ENCODE measurements around the gene EWSR1. TPM values are rescaled to one million over a fixed set of nuclear protein-coding genes. Genes with fewer than 3 reads are reported as not detected.
A peak's percentile ranks its signal among the peaks of the same experiment; 100 is the strongest.

EWSR1 gene
- polyA plus RNA-seq, 3 donors from 2014 or later = 135 to 218 (median 214) TPM

DNA sequence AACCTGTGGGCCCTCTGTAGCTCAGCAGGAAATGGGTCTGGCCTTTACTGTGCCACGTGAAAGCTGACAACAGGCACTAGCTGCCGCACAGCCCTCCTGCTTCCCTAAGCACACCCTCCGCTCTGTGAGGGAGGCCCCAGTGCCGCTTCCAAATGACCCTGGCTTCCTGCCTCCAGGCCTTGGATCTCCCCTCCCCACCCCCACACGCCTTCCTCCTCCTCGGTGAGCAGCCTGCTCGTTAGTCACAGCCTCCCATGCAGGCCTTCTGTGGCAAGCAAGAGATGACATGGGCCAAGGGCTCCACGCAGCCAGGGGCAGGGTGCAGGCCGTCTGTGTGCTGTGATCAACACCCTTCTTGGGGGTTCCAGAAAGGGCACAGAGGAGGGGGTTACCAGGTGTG is 62.7 kb downstream of the EWSR1 start:
- no peak for DNase-seq
- Mint-ChIP-seq H3K36me3 (peaks cover 0 to 3% (median 3%) of the 10 kb centered on the region in 3 donors), H3K4me3 (no peak overlapping the region), H3K4me1 (no peaks in the 10 kb centered on the region), H3K9me3 (no peaks in the 10 kb centered on the region), H3K27ac (peak overlapping the region in 1 of 6 donors; percentile 46), H3K27me3 (ENCODE audit: low read depth in 3 of 3) (peaks cover 0 to 4% (median 1%) of the 10 kb centered on the region in 3 donors)

DNA sequence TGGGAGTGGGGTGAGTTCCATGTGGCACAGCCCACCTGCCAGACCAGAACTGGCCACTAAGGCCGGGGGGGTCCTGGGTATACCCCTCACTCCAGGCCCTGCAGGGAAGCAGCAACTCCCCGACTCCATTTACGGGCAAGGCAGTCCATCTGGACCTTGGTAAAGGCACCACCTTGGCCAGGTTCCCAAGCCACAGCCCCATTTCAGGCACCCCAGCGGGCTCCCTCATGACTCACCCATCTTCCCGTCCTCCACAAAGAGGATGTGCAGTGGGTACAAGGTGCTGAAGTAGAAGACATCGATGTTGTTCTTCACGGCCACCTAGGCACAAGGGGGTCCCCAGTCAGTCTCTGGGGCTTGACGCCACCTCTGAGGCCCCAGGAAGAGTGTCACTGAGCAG is 63.1 kb downstream of the EWSR1 start:
- no peaks in the 10 kb centered on the region for H3K9me3 Mint-ChIP-seq
- DNase-seq = no peak
- no peak overlapping the region for H3K27ac Mint-ChIP-seq
- no peaks in the 10 kb centered on the region for H3K4me1 Mint-ChIP-seq
- no peak overlapping the region for H3K4me3 Mint-ChIP-seq
- H3K36me3 Mint-ChIP-seq = peaks cover 0 to 7% (median 3%) of the 10 kb centered on the region in 3 donors
- H3K27me3 Mint-ChIP-seq (ENCODE audit: low read depth in 3 of 3) = peaks cover 0 to 4% (median 1%) of the 10 kb centered on the region in 3 donors

DNA sequence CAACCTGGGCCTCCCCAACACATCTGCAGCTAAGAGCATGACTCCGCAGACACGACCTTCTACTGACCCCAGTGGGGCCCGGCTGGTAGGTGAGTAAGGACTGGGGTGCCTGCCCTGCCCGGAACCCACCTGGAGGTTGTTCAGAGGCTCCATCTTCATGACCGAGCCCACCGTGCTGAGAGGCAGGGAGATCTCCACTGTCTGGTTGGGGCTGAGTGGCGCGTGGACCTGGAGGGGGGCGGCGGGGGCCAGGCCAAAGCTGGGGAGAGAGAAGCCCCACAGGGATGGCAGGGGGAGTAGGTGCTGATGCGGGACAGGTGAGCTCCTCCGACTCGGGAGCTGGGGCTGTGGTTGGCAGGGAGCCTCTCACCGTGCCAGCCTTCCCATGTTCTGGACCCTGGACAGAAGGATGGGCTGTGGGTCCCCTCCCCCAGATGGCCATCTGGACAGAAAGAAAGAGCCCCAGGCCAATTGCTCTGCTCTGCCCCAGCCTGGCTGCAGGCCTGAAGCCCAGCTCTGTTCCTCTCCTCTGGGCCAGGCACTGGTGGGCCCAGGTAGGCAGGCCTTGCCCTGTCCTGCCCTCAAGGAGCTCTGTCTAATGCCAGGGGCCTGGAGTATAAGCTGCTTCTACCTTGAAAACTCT is 63.7 kb downstream of the EWSR1 start:
- DNase-seq = no peak
- no peaks in the 10 kb centered on the region for H3K9me3 Mint-ChIP-seq
- H3K4me3 Mint-ChIP-seq = no peak overlapping the region
- peaks cover 0 to 4% (median 1%) of the 10 kb centered on the region in 3 donors for H3K27me3 Mint-ChIP-seq (ENCODE audit: low read depth in 3 of 3)
- H3K4me1 Mint-ChIP-seq = no peaks in the 10 kb centered on the region
- no peak overlapping the region for H3K27ac Mint-ChIP-seq
- H3K36me3 Mint-ChIP-seq = peaks cover 0 to 10% (median 3%) of the 10 kb centered on the region in 3 donors

DNA sequence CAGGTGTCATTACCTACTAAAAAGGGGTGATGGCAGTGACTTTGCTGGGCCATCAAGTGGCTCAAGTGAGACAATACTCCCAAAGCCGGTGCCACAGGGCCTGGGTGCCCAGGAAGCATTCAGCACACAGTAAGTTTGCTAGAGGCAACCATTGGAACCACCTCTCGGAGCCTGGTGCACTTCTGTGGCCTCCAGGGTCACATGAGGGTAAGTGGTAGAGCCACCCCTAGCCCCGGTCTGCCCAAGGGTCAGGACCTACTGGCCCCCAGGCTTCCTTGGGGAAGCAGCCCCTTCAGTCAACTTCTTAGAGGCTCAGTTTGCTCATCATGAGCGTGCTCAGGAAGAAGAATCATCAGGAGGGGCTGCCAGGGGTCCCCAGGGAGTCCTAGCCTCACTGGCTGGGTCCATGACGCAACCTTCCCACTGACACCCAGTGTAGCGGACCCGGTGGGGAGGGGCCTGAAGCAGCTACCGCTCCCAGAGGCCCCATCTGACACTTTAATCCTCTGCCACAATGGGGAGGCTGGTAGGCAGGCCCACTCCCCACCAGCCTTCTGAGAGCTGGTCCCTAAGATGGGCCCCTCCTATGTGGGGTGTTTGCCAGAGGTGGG is 64.9 kb downstream of the EWSR1 start:
- Mint-ChIP-seq H3K9me3 (no peaks in the 10 kb centered on the region), H3K36me3 (peaks cover 0 to 9% (median 3%) of the 10 kb centered on the region in 3 donors), H3K27me3 (ENCODE audit: low read depth in 3 of 3) (peaks cover 0 to 4% (median 0%) of the 10 kb centered on the region in 3 donors), H3K27ac (no peak overlapping the region), H3K4me1 (no peaks in the 10 kb centered on the region), H3K4me3 (no peak overlapping the region)
- DNase-seq = no peak

DNA sequence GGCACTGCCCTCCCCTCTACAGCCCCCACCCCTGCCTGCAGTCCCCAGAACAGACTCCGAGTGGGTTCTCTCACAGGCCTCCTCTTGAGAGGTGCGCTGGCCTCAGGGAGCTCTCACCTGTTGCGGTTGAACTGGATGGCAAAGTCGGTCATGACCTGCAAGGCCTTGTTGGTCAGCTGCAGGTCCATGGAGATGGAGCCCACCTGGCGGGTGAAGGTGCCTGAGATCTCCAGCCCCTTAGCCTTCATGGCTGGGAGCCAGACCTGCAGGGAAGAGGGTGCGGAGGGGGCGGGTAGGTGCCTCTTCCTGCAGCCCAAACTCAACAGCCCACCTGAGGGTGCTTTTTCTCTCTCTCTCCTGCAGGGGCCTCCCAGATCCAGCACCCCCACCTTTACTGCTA is 66.1 kb downstream of the EWSR1 start:
- Mint-ChIP-seq H3K27ac (no peak overlapping the region), H3K27me3 (ENCODE audit: low read depth in 3 of 3) (peaks cover 0 to 4% (median 2%) of the 10 kb centered on the region in 3 donors), H3K4me3 (no peak overlapping the region), H3K4me1 (no peaks in the 10 kb centered on the region), H3K9me3 (no peaks in the 10 kb centered on the region), H3K36me3 (peaks cover 0 to 21% (median 7%) of the 10 kb centered on the region in 3 donors)
- DNase-seq = no peak

DNA sequence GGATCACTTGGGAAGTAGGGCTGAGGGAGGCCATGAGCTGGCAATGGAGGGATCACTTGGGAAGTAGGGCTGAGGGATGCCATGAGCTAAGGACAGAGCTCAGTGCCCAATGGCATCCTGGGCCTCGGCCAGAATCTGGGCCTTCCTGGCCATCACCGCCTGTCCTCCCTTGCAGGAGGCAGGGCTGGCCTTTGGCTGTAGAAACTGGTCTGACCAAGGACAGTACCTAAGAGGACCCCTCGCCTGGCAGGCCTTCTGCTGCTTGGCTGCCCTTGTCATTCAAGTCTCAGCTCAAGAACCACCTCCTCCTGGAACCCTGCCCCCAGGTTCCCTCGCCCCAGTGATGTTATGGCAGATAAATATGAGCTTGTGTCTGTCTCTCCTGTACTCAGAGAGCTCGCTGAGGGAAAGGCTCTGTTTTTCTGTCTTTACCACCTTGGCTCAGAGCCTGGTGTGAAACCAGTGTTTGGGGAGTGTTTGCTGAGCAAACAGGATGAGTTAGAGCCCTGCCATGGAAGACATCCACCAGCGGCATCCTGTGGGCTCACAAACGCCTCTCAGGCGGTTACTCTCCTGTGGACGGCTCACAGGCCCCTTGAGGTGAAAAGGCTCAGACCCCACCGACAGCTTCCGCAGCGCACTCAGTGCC is 66.8 kb downstream of the EWSR1 start:
- no peak for DNase-seq
- no peaks in the 10 kb centered on the region for H3K4me1 Mint-ChIP-seq
- no peaks in the 10 kb centered on the region for H3K9me3 Mint-ChIP-seq
- H3K36me3 Mint-ChIP-seq = peaks cover 4 to 25% (median 9%) of the 10 kb centered on the region in 3 donors
- H3K4me3 Mint-ChIP-seq = no peak overlapping the region
- H3K27ac Mint-ChIP-seq = peak overlapping the region in 1 of 6 donors; percentile 74
- peaks cover 0 to 3% (median 2%) of the 10 kb centered on the region in 3 donors for H3K27me3 Mint-ChIP-seq (ENCODE audit: low read depth in 3 of 3)

DNA sequence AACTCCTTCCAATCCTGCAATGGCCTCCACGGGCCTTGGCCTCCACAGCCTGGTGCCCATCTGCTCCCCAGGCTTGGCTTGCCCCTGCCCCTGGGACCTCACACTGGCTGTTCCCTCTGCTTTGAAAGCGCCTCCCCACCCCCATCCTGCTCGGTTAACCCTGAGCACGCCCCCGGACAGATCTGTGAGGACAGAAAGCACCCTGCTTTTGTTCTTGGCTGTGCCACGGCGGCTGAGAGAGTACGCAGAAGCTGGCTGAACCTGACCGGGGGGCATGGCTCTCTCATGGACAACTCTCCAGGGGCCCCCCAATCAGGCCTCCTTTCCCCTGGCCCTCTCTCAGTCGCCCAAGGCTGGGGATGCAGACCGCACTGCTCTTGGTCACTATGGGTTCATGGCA is 67.6 kb downstream of the EWSR1 start:
- DNase-seq = no peak
- Mint-ChIP-seq H3K9me3 (no peaks in the 10 kb centered on the region), H3K4me1 (no peaks in the 10 kb centered on the region), H3K27ac (no peak overlapping the region), H3K27me3 (ENCODE audit: low read depth in 3 of 3) (peaks cover 0 to 3% (median 2%) of the 10 kb centered on the region in 3 donors), H3K4me3 (no peak overlapping the region), H3K36me3 (peaks cover 4 to 25% (median 9%) of the 10 kb centered on the region in 3 donors)

DNA sequence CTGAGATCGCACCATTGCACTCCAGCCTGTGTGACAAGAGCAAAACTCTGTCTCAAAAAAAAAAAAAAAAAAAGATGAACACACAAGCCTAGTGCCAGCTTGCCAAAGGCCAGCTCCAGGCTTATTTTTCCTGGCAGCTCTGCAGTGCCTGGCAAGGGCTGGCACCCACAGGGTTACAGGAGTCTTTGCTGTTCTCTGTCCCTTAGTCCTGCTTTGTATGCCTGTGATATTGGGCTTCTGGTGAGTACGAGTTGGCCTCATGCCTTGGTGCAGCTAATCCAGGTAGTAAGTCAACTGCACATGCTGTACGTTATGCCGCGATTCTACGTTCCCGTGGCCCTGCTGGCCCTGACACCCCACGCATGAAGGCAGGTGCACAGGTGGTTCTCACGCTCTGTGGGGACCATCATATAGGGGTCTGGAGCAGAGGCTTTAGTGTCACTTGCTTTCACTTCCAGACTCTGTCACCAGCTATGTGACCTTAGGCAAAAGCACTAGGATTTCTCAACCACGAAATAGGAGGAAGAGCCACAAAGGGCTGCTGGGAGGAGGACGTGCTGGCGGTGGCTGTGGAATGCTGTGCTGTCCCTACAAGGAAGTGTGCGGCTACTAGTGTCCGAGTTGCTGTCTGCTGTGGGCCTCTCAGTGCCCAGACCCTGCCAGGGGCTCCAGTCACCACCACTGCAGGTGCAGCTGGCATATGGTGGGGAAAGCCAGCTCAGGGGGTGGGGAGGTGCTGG is 68.9 kb downstream of the EWSR1 start:
- Mint-ChIP-seq H3K36me3 (peaks cover 4 to 28% (median 9%) of the 10 kb centered on the region in 3 donors), H3K4me3 (no peak overlapping the region), H3K27ac (no peak overlapping the region), H3K4me1 (no peaks in the 10 kb centered on the region), H3K27me3 (ENCODE audit: low read depth in 3 of 3) (peaks cover 0 to 3% (median 2%) of the 10 kb centered on the region in 3 donors), H3K9me3 (no peaks in the 10 kb centered on the region)
- no peak for DNase-seq

DNA sequence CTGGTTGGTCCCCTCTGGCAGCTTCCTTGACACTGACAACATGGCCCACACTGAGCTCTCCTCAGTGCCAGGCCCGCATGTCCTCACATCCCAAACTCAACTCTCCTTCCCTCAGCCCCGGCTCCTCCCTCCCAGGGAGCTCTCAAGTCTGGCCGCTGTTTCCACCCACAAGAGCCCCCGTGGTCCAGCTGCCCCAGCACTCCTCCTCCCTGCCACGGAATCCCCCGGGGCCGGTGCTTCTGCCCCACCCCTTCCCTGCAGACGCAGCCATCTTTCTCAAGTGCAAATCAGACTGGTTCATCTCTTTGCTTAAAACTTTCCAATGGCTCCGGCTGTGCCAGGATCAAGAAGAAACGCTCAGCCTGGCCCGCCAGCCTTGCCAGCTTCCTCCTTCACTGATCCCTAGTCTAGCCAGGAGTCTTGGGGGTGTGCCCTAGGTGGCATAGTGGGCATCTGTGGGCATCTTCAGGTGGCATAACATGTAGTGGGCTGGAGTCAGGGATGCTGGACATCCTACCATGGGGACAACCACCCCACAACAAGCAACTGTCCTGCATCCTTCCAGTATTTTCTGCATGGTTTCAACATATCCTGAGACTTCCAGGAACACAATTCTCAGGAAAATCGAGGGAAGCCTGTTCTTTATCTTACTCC is 69.7 kb downstream of the EWSR1 start:
- no peak for DNase-seq
- Mint-ChIP-seq H3K4me1 (no peaks in the 10 kb centered on the region), H3K9me3 (no peaks in the 10 kb centered on the region), H3K27me3 (ENCODE audit: low read depth in 3 of 3) (peaks cover 0 to 3% (median 2%) of the 10 kb centered on the region in 3 donors), H3K27ac (peak overlapping the region in 1 of 6 donors; percentile 22), H3K36me3 (peaks cover 4 to 33% (median 9%) of the 10 kb centered on the region in 3 donors), H3K4me3 (no peak overlapping the region)

DNA sequence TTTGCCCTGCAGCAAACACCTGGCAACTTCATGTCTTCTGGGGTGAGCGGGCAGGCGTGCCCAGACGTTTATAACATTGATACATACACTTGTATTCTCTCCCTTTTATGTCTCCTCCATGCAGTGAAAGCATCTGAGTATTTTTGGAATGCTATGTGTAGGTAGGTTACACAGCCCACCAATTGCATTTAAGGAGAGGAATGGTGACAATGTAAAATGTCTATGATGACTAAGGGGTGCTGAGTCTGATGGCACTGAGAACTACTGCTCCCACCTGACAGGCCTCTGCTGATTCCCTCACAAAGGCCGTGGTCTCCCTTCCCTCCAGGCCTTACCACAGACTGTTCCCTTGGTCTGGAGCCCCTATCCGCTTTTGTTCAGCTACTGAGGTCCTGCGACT is 70.3 kb downstream of the EWSR1 start:
- Mint-ChIP-seq H3K27ac (no peak overlapping the region), H3K27me3 (ENCODE audit: low read depth in 3 of 3) (peaks cover 0 to 3% (median 2%) of the 10 kb centered on the region in 3 donors), H3K36me3 (peaks cover 4 to 37% (median 14%) of the 10 kb centered on the region in 3 donors), H3K4me3 (no peak overlapping the region), H3K4me1 (no peaks in the 10 kb centered on the region), H3K9me3 (no peaks in the 10 kb centered on the region)
- DNase-seq = no peak

DNA sequence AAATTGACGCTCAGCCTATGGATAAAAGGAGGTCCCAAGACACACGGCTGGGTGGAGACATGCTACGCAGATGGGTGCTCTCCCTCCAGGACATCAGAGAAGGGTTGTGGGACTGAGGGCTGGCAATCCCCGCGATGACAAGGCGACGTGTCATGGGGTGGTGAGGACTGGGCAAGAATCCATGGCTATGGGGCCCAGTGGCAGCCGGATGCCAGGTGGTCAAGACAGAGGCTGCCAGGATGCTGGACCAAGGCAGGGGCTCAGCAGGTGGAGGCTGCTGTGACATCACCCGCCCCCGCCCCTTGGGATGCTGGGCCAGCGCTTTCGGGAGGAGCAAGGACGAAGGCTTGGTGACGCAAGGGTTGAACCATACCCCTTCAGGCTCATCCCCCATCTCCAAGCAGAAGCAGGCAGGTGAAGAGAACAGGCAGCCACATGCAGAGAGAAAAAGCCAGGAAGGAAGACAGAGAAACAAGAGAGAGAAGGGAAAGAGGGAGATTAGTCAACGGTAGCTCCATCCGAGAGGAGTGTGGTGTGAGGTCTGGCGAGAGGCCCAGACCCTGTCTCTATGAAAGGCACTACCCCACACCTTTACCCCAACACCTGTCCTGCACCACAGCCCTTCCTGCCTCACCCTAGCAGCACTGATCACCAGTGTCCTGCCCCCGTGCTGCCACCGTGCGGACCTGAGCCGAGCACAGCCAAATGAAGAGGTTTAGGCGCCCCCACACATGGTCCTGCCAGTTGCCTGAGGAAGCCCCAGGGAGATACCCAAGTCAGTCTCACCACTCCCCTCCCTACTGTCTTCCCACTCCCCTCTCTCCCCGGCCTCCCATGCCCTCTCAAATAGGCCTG is 71.5 kb downstream of the EWSR1 start:
- H3K36me3 Mint-ChIP-seq = peaks cover 4 to 38% (median 14%) of the 10 kb centered on the region in 3 donors

DNA sequence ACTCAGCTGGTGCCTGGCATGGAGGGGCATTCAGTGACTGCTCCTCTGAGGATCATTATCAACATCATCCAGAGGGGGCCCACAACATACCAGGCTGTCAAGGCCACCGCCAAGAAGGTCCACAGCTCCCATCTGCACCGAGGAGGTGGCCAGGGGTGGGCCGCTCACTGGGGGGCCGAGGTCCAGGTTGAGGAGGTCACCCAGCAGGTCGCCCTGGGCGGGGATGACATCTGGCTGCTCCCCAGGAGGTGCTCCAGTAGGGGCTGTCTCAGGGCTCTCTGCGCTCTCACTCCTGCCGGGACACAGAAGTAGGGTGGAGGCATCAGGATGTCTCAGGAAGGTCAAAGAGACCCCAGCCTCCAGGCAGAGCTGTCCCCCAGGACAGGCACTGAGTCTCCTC is 72.5 kb downstream of the EWSR1 start:
- DNase-seq = no peak
- Mint-ChIP-seq H3K36me3 (peaks cover 4 to 40% (median 14%) of the 10 kb centered on the region in 3 donors), H3K9me3 (no peaks in the 10 kb centered on the region), H3K27ac (no peak overlapping the region), H3K27me3 (ENCODE audit: low read depth in 3 of 3) (peaks cover 0 to 3% (median 2%) of the 10 kb centered on the region in 3 donors), H3K4me3 (no peak overlapping the region), H3K4me1 (no peaks in the 10 kb centered on the region)

More for the DNA sequence above, 71.5 kb downstream of the EWSR1 start:
- no peak overlapping the region for H3K4me3 Mint-ChIP-seq
- no peaks in the 10 kb centered on the region for H3K9me3 Mint-ChIP-seq
- no peak overlapping the region for H3K27ac Mint-ChIP-seq
- DNase-seq = no peak
- peaks cover 0 to 3% (median 2%) of the 10 kb centered on the region in 3 donors for H3K27me3 Mint-ChIP-seq (ENCODE audit: low read depth in 3 of 3)
- H3K4me1 Mint-ChIP-seq = no peaks in the 10 kb centered on the region
